BLaER1 (cell line): ENCODE results near the gene KLF4.

Experiments used
- H3K27ac ChIP-seq: shearing (Covaris generic); formaldehyde crosslinking; 2 replicates; pipeline ENCODE4 v1.8.1; 2022
- H3K27me3 ChIP-seq: shearing (Covaris generic); formaldehyde crosslinking; 2 replicates; pipeline ENCODE4 v1.8.1; 2022
- H3K36me3 ChIP-seq: shearing (Covaris generic); formaldehyde crosslinking; 2 replicates; pipeline ENCODE4 v1.8.1; 2022
- H3K4me1 ChIP-seq: shearing (Covaris generic); formaldehyde crosslinking; 2 replicates; pipeline ENCODE4 v1.8.1; 2022
- H3K4me2 ChIP-seq: shearing (Covaris generic); formaldehyde crosslinking; 2 replicates; pipeline ENCODE4 v1.8.1; 2022
- H3K4me3 ChIP-seq: shearing (Covaris generic); formaldehyde crosslinking; 2 replicates; pipeline ENCODE4 v1.8.1; 2022
- H3K9ac ChIP-seq: shearing (Covaris generic); formaldehyde crosslinking; 2 replicates; pipeline ENCODE4 v1.8.1; 2022
- H3K9me3 ChIP-seq: shearing (Covaris generic); formaldehyde crosslinking; 2 replicates; pipeline ENCODE4 v1.8.1; 2022
- H4K20me1 ChIP-seq: shearing (Covaris generic); formaldehyde crosslinking; 2 replicates; pipeline ENCODE4 v1.8.1; 2022
- Cebpa-rat ChIP-seq: shearing (Covaris generic); IDR thresholded peaks from 2 replicates; pipeline ENCODE4 v1.8.1; 2022

Gene KLF4

GRCh38 chr9:107455425-107456135, 34.0 kb downstream of the KLF4 start:
- H3K9ac ChIP-seq, result no peak overlapping the region

GRCh38 chr9:107453479-107453878, 36.1 kb downstream of the KLF4 start:
- Histone ChIP-seq H3K4me2 (no peak overlapping the region), H3K27me3 (no peaks in the 10 kb centered on the region), H4K20me1 (no peaks in the 10 kb centered on the region), H3K4me1 (0 out of 2 replicates have a peak, but pooled peaks cover 6% of the 10 kb centered on the region), H3K9ac (no peak overlapping the region), H3K27ac (no peak overlapping the region), H3K36me3 (no peaks in the 10 kb centered on the region), H3K4me3 (no peak overlapping the region), H3K9me3 (no peaks in the 10 kb centered on the region)
- no peak for TF ChIP-seq Cebpa-rat

More at GRCh38 chr9:107455425-107456135, 34.0 kb downstream of the KLF4 start:
- no peaks in the 10 kb centered on the region for H3K36me3 ChIP-seq
- H4K20me1 ChIP-seq, result no peaks in the 10 kb centered on the region
- H3K9me3 ChIP-seq, result no peaks in the 10 kb centered on the region
- H3K4me2 ChIP-seq, result no peak overlapping the region
- 0 out of 2 replicates have a peak, but pooled peaks cover 6% of the 10 kb centered on the region for H3K4me1 ChIP-seq
- no peak for TF ChIP-seq Cebpa-rat
- H3K4me3 ChIP-seq, result no peak overlapping the region
- H3K27ac ChIP-seq, result no peak overlapping the region
- no peaks in the 10 kb centered on the region for H3K27me3 ChIP-seq

GRCh38 chr9:107447834-107448233, 41.7 kb downstream of the KLF4 start:
- Histone ChIP-seq H3K4me3 (no peak overlapping the region), H3K4me2 (no peak overlapping the region), H3K27ac (no peak overlapping the region), H3K9ac (no peak overlapping the region), H3K9me3 (no peaks in the 10 kb centered on the region), H3K36me3 (no peaks in the 10 kb centered on the region), H3K4me1 (no peaks in the 10 kb centered on the region), H3K27me3 (no peaks in the 10 kb centered on the region), H4K20me1 (no peaks in the 10 kb centered on the region)
- no peak for TF ChIP-seq Cebpa-rat

- H4K20me1 ChIP-seq, result no peaks in the 10 kb centered on the region
- H3K4me2 ChIP-seq, result no peak overlapping the region
- H3K36me3 ChIP-seq, result no peaks in the 10 kb centered on the region
- no peak for TF ChIP-seq Cebpa-rat
- no peaks in the 10 kb centered on the region for H3K4me1 ChIP-seq
- no peak overlapping the region for H3K9ac ChIP-seq
- no peaks in the 10 kb centered on the region for H3K9me3 ChIP-seq
- no peak overlapping the region for H3K4me3 ChIP-seq
- no peaks in the 10 kb centered on the region for H3K27me3 ChIP-seq
- no peak overlapping the region for H3K27ac ChIP-seq
These were observed 42.5 kb downstream of the KLF4 start for GRCh38 chr9:107447081-107447480.

GRCh38 chr9:107446491-107446890, 43.1 kb downstream of the KLF4 start:
- Histone ChIP-seq H3K27me3 (no peaks in the 10 kb centered on the region), H3K4me2 (no peak overlapping the region), H4K20me1 (no peaks in the 10 kb centered on the region), H3K4me3 (no peak overlapping the region), H3K27ac (no peak overlapping the region), H3K36me3 (no peaks in the 10 kb centered on the region), H3K9ac (no peak overlapping the region), H3K9me3 (no peaks in the 10 kb centered on the region), H3K4me1 (no peaks in the 10 kb centered on the region)
- TF ChIP-seq Cebpa-rat, result no peak

- Histone ChIP-seq H3K27ac (no peak overlapping the region), H3K9ac (no peak overlapping the region), H3K4me1 (no peaks in the 10 kb centered on the region), H4K20me1 (no peaks in the 10 kb centered on the region), H3K4me3 (no peak overlapping the region), H3K27me3 (no peaks in the 10 kb centered on the region), H3K36me3 (no peaks in the 10 kb centered on the region), H3K4me2 (no peak overlapping the region), H3K9me3 (no peaks in the 10 kb centered on the region)
- no peak for TF ChIP-seq Cebpa-rat
These were observed 45.8 kb downstream of the KLF4 start for GRCh38 chr9:107443786-107444185.

- Histone ChIP-seq H4K20me1 (no peaks in the 10 kb centered on the region), H3K27me3 (no peaks in the 10 kb centered on the region), H3K4me3 (no peak overlapping the region), H3K4me1 (no peaks in the 10 kb centered on the region), H3K4me2 (no peak overlapping the region), H3K9me3 (no peaks in the 10 kb centered on the region), H3K36me3 (no peaks in the 10 kb centered on the region), H3K9ac (no peak overlapping the region), H3K27ac (no peak overlapping the region)
- no peak for TF ChIP-seq Cebpa-rat
These were observed 49.5 kb downstream of the KLF4 start for GRCh38 chr9:107439991-107440456.

GRCh38 chr9:107438211-107439031, 51.1 kb downstream of the KLF4 start:
- Histone ChIP-seq H3K9me3 (no peaks in the 10 kb centered on the region), H3K4me3 (no peak overlapping the region), H3K36me3 (no peaks in the 10 kb centered on the region), H4K20me1 (no peaks in the 10 kb centered on the region), H3K27ac (no peak overlapping the region), H3K9ac (no peak overlapping the region), H3K4me1 (no peaks in the 10 kb centered on the region), H3K27me3 (no peaks in the 10 kb centered on the region), H3K4me2 (no peak overlapping the region)
- TF ChIP-seq Cebpa-rat, result no peak

GRCh38 chr9:107437716-107438115, 51.9 kb downstream of the KLF4 start:
- Histone ChIP-seq H3K9me3 (no peaks in the 10 kb centered on the region), H3K4me2 (no peak overlapping the region), H3K27me3 (no peaks in the 10 kb centered on the region), H3K9ac (no peak overlapping the region), H4K20me1 (no peaks in the 10 kb centered on the region), H3K4me3 (no peak overlapping the region), H3K4me1 (no peaks in the 10 kb centered on the region), H3K27ac (no peak overlapping the region), H3K36me3 (no peaks in the 10 kb centered on the region)
- no peak for TF ChIP-seq Cebpa-rat

- TF ChIP-seq Cebpa-rat, result no peak
- H3K36me3 ChIP-seq, result no peaks in the 10 kb centered on the region
- no peaks in the 10 kb centered on the region for H3K9me3 ChIP-seq
- H3K27me3 ChIP-seq, result no peaks in the 10 kb centered on the region
- H3K4me1 ChIP-seq, result no peaks in the 10 kb centered on the region
- no peak overlapping the region for H3K27ac ChIP-seq
- no peaks in the 10 kb centered on the region for H4K20me1 ChIP-seq
- no peak overlapping the region for H3K4me3 ChIP-seq
- H3K4me2 ChIP-seq, result no peak overlapping the region
- H3K9ac ChIP-seq, result no peak overlapping the region
These were observed 54.2 kb downstream of the KLF4 start for GRCh38 chr9:107435415-107435814.
